Endothelial cell of umbilical vein (primary cell): Measurements from ENCODE around the gene CLPTM1L. TPM values are rescaled to one million over a fixed set of nuclear protein-coding genes. Genes with fewer than 3 reads are reported as not detected.

Source experiments
- BruUV-seq: library from RNA; stranded (reverse); fragments of 400-500 nt; replicated peaks from 2 replicates; lab custom pipeline; 2021; lab: Mats Ljungman, UMichigan
- CTCF ChIA-PET: fragments of 300-600, 350-600 bp; sonication (Branson Sonifier 250); formaldehyde crosslinking; loops from one replicate; lab custom pipeline; 2021; ENCODE audit warnings: antibody characterized with exemption, inconsistent platforms; lab: Charles Lee
- POLR2A ChIA-PET: fragments of 300-600, 350-600 bp; sonication (Branson Sonifier 250); formaldehyde crosslinking; loops from one replicate; lab custom pipeline; 2021; ENCODE audit warnings: antibody characterized with exemption, inconsistent platforms; lab: Charles Lee
- DNase-seq: peaks from one replicate; pipeline ENCODE4 v3.0.0-alpha.2; 2011; ENCODE audit warnings: low read depth, low spot score
- FAIRE-seq: peaks from 2 replicates; lab custom pipeline; 2011; peaks lifted over from hg19 to GRCh38; lab: Jason Lieb, UNC
- H2AFZ ChIP-seq: 2 replicates; pipeline ENCODE4 v1.6.0; 2012; ENCODE audit warnings: low read depth, low read length, control low read depth, inconsistent platforms
- H3K27ac ChIP-seq: 2 replicates; pipeline ENCODE4 v1.5.1; 2011; ENCODE audit warnings: low read depth, mild to moderate bottlenecking, control low read depth, low read length, moderate library complexity; ENCODE audit not compliant: insufficient read depth
- H3K27me3 ChIP-seq, 2 experiments: 2 replicates each; pipeline versions ENCODE4 v1.6.0 to v1.6.1; 2011; ENCODE audit warnings: low read length in 2 of 2, mixed read lengths in 1 of 2; ENCODE audit not compliant: control insufficient read depth in 2 of 2, insufficient read depth in 2 of 2
- H3K36me3 ChIP-seq, 2 experiments: 2 replicates in 1 of 2; 3 replicates in 1 of 2; pipeline ENCODE4 v1.5.1; 2011; ENCODE audit warnings: low read length in 2 of 2, mild to moderate bottlenecking in 1 of 2, moderate library complexity in 1 of 2; ENCODE audit not compliant: control insufficient read depth in 2 of 2, insufficient read depth in 2 of 2; ENCODE audit errors: extremely low read depth in 1 of 2
- H3K4me1 ChIP-seq: 3 replicates; pipeline ENCODE4 v1.5.1; 2011; ENCODE audit warnings: mild to moderate bottlenecking, low read length; ENCODE audit not compliant: control insufficient read depth, insufficient read depth; ENCODE audit errors: extremely low read depth
- H3K4me2 ChIP-seq: 2 replicates; pipeline ENCODE4 v1.6.1; 2011; ENCODE audit warnings: low read length, control low read depth, mixed read lengths; ENCODE audit not compliant: insufficient read depth
- H3K4me3 ChIP-seq, 3 experiments: fragments of 200-600 bp in 1 of 3; sonication (generic), shearing (Covaris generic) in 1 of 3; replicated peaks in 1 of 3; 2 replicates each; pipeline ENCODE4 v1.5.1; 2011 to 2016; ENCODE audit warnings: control low read depth in 3 of 3, low read length in 3 of 3, mild to moderate bottlenecking in 2 of 3, inconsistent platforms in 1 of 3, low read depth in 1 of 3, moderate library complexity in 1 of 3; ENCODE audit not compliant: insufficient read depth in 1 of 3
- H3K79me2 ChIP-seq: 2 replicates; pipeline ENCODE4 v1.6.0; 2012; ENCODE audit warnings: low read length, inconsistent platforms; ENCODE audit not compliant: control insufficient read depth, insufficient read depth
- H3K9ac ChIP-seq: replicated peaks from 2 replicates; pipeline ENCODE3; 2011; ENCODE audit warnings: low read length, control low read depth; ENCODE audit not compliant: insufficient read depth; ENCODE audit errors: extremely low read depth
- H3K9me1 ChIP-seq: replicated peaks from 3 replicates; pipeline ENCODE4 v1.6.0; 2011; ENCODE audit warnings: mild to moderate bottlenecking, low read length; ENCODE audit not compliant: control insufficient read depth, insufficient read depth; ENCODE audit errors: extremely low read depth
- H3K9me3 ChIP-seq: replicated peaks from 2 replicates; pipeline ENCODE4 v1.5.1; 2012; ENCODE audit warnings: low read length, inconsistent platforms; ENCODE audit not compliant: control insufficient read depth, insufficient read depth
- H4K20me1 ChIP-seq: replicated peaks from 2 replicates; pipeline ENCODE3; 2011; ENCODE audit warnings: mild to moderate bottlenecking, low read length; ENCODE audit not compliant: control insufficient read depth, insufficient read depth; ENCODE audit errors: extremely low read depth
- EZH2 ChIP-seq: IDR thresholded peaks from 2 replicates; pipeline ENCODE4 v1.6.1; 2012; ENCODE audit warnings: borderline replicate concordance, low read depth, mild to moderate bottlenecking, moderate library complexity, low read length, inconsistent platforms; ENCODE audit not compliant: severe bottlenecking
- FOS ChIP-seq: IDR thresholded peaks from 2 replicates; pipeline ENCODE4 v1.6.1; 2011; ENCODE audit warnings: mild to moderate bottlenecking, low read length, moderate library complexity, borderline replicate concordance; ENCODE audit not compliant: insufficient read depth
- GATA2 ChIP-seq: IDR thresholded peaks from 2 replicates; pipeline ENCODE4 v1.7.0; 2011; ENCODE audit warnings: low read depth, mild to moderate bottlenecking, moderate library complexity, mixed read lengths, low read length; ENCODE audit not compliant: insufficient read length, insufficient read depth
- JUN ChIP-seq: IDR thresholded peaks from 2 replicates; pipeline ENCODE4 v1.6.1; 2011; ENCODE audit warnings: borderline replicate concordance, low read depth; ENCODE audit not compliant: insufficient read length, insufficient read depth
- MAX ChIP-seq: IDR thresholded peaks from 2 replicates; pipeline ENCODE4 v1.6.1; 2011; ENCODE audit not compliant: insufficient read depth, insufficient read length
- MYC ChIP-seq: IDR thresholded peaks from one replicate; pipeline ENCODE4 v1.6.1; 2011; ENCODE audit warnings: mild to moderate bottlenecking, low read depth, low read length
- POLR2A ChIP-seq: IDR thresholded peaks from 2 replicates; pipeline ENCODE4 v1.6.1; 2012; ENCODE audit warnings: low read depth, mild to moderate bottlenecking, control low read depth, low read length
- POLR2AphosphoS5 ChIP-seq: IDR thresholded peaks from 2 replicates; pipeline ENCODE4 v1.6.1; 2012; ENCODE audit warnings: low read depth, mild to moderate bottlenecking, control low read depth, low read length, moderate library complexity; ENCODE audit not compliant: insufficient read depth
- dilution Hi-C: fragments of 300-500 bp; cut with MboI; formaldehyde crosslinking; loops from one replicate; pipeline ENCODE4 v1.15.0; 2019; ENCODE audit warnings: low sequenced_read_pairs; ENCODE audit not compliant: extremely low pct_ligation_motif_present
- intact Hi-C: fragments of 100-400 bp; cut with micrococcal nuclease; formaldehyde crosslinking; loops from one replicate; pipeline ENCODE4 v1.10.0; 2022
- polyA plus RNA-seq, 4 experiments: library from polyadenylated mRNA; depleted of rRNA in 3 of 4; stranded (reverse) in 3 of 4; unstranded in 1 of 4; fragments of >200 nt; gene quantifications; 2 replicates each; pipeline versions ENCODE4 v1.2.1 to v1.2.3, GENCODE V29; 2011 to 2012; ENCODE audit warnings: missing spikeins in 1 of 4
- total RNA-seq: library from RNA; stranded (reverse); gene quantifications from 2 replicates; pipeline ENCODE4 v1.2.3, GENCODE V29; 2021
- TF ChIP-seq, protein P1 (sequence below), 2 donors: IDR thresholded peaks; 1 replicate in 1 of 2; 2 replicates in 1 of 2; pipeline ENCODE4 v1.5.1; 2011; ENCODE audit warnings: low read length in 2 of 2, mild to moderate bottlenecking in 2 of 2, moderate library complexity in 2 of 2, control low read depth in 1 of 2, inconsistent platforms in 1 of 2, low read depth in 1 of 2; ENCODE audit not compliant: insufficient read depth in 1 of 2; ENCODE audit errors: extremely low read depth in 1 of 2

Gene CLPTM1L
- total and polyA plus RNA-seq, 2 donors (not counting 3 experiments of a cell fraction or from before 2014, with no cell fraction given) = 116 to 191 TPM

GRCh38 chr5:1323803-1324173 is 21.1 kb downstream of the CLPTM1L start:
- FAIRE-seq = no peak
- Histone ChIP-seq H3K4me2 (no peak overlapping the region), H3K36me3 (peaks cover 8 to 58% of the 10 kb centered on the region in 2 experiments), H3K27ac (no peak overlapping the region), H3K27me3 (no peaks in the 10 kb centered on the region), H3K9me1 (no peaks in the 10 kb centered on the region), H4K20me1 (no peaks in the 10 kb centered on the region), H3K9me3 (no peaks in the 10 kb centered on the region), H3K79me2 (no peaks in the 10 kb centered on the region), H3K4me3 (no peak overlapping the region), H3K9ac (no peak overlapping the region), H2AFZ (no peak overlapping the region), H3K4me1 (no peaks in the 10 kb centered on the region)
- DNase-seq = no peak
- no TSS peak for BruUV-seq
- TF ChIP-seq FOS (no peak), MYC (no peak), JUN (no peak), POLR2AphosphoS5 (no peak), MAX (no peak), EZH2 (no peak), GATA2 (no peak), POLR2A (no peak)
- TF ChIP-seq, protein P1, sequence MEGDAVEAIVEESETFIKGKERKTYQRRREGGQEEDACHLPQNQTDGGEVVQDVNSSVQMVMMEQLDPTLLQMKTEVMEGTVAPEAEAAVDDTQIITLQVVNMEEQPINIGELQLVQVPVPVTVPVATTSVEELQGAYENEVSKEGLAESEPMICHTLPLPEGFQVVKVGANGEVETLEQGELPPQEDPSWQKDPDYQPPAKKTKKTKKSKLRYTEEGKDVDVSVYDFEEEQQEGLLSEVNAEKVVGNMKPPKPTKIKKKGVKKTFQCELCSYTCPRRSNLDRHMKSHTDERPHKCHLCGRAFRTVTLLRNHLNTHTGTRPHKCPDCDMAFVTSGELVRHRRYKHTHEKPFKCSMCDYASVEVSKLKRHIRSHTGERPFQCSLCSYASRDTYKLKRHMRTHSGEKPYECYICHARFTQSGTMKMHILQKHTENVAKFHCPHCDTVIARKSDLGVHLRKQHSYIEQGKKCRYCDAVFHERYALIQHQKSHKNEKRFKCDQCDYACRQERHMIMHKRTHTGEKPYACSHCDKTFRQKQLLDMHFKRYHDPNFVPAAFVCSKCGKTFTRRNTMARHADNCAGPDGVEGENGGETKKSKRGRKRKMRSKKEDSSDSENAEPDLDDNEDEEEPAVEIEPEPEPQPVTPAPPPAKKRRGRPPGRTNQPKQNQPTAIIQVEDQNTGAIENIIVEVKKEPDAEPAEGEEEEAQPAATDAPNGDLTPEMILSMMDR (IDR thresholded peaks at IDR 0.05; ENCODE audit: extremely low read depth in 1 of 2, insufficient read depth in 1 of 2, low read depth in 1 of 2, low read length in 2 of 2) = no peak
- intact Hi-C loops = no loop called here
- dilution Hi-C loops = no loop called here
- ChIA-PET POLR2A (no interaction called here), CTCF (interaction anchor here (1.1 kb wide), 1 partner anchor 149 kb away, joined by 3 read pairs; no protein-coding TSS in a partner anchor)
